Measurements from ENCODE around the gene ACER2.
"Not testable (repeated sequence)": the region's sequence is repeated elsewhere in the genome, so short reads cannot be mapped to it uniquely, and the experiment has no call there.

Gene ACER2

DNA sequence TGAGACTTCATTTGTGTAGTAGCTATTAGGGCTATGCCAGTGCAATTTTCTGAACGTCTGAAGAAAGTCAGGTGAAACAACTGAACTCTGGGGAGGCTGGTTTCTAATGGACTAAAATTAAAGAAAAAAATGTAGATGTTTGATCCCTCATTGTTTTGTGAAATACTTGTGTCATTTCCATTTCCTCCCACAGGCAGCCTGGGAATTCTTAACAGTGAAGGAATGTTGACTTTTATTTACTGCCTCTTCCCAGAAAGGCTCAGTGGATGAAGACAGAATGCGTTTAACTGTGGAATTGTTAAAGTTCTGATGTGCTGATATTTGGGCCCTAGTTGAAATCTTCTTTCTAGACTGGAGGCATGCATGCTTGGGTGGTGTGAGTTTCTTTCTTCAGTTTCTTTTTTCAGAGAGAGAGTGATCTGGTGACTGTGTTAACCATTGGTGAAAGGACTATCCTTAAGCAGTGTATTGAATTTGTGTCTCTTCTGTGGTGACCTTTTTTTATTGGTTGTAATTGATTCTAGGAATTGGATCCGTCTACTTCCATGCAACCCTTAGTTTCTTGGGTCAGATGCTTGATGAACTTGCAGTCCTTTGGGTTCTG is 15.5 kb downstream of the ACER2 start:
- no peak for TF ChIP-seq CTCF (IDR thresholded peaks at IDR 0.05; ENCODE audit: unreplicated experiment in 3 of 3)
- no peak overlapping the region for H3K4me3 Mint-ChIP-seq
- peaks cover 3% of the 10 kb centered on the region for H3K36me3 Mint-ChIP-seq (ENCODE audit: low read depth)
- H3K27me3 Mint-ChIP-seq (ENCODE audit: low read depth) = peaks cover 20% of the 10 kb centered on the region
- no peaks in the 10 kb centered on the region for H3K9me3 Mint-ChIP-seq
- H3K27ac Mint-ChIP-seq = no peak overlapping the region
- no peaks in the 10 kb centered on the region for H3K4me1 Mint-ChIP-seq

- Mint-ChIP-seq H3K27ac (peak overlapping the region in 1 of 3 experiments; percentile 18), H3K4me1 (peaks cover 21% of the 10 kb centered on the region), H3K27me3 (ENCODE audit: low read depth) (peaks cover 17% of the 10 kb centered on the region), H3K9me3 (no peaks in the 10 kb centered on the region), H3K36me3 (ENCODE audit: low read depth) (peaks cover 13% of the 10 kb centered on the region), H3K4me3 (no peak overlapping the region)
- TF ChIP-seq CTCF (IDR thresholded peaks at IDR 0.05; ENCODE audit: unreplicated experiment in 3 of 3) = no peak
Observed at GRCh38 chr9:19429595-19429994, 20.8 kb downstream of the ACER2 start.

- Mint-ChIP-seq H3K27me3 (ENCODE audit: low read depth) (peaks cover 23% of the 10 kb centered on the region), H3K4me1 (peaks cover 21% of the 10 kb centered on the region), H3K9me3 (no peaks in the 10 kb centered on the region), H3K27ac (peak overlapping the region in 1 of 3 experiments; percentile 27), H3K36me3 (ENCODE audit: low read depth) (peaks cover 19% of the 10 kb centered on the region), H3K4me3 (no peak overlapping the region)
- TF ChIP-seq CTCF (IDR thresholded peaks at IDR 0.05; ENCODE audit: unreplicated experiment in 3 of 3) = no peak
Observed at GRCh38 chr9:19430201-19430760, 21.5 kb downstream of the ACER2 start.

DNA sequence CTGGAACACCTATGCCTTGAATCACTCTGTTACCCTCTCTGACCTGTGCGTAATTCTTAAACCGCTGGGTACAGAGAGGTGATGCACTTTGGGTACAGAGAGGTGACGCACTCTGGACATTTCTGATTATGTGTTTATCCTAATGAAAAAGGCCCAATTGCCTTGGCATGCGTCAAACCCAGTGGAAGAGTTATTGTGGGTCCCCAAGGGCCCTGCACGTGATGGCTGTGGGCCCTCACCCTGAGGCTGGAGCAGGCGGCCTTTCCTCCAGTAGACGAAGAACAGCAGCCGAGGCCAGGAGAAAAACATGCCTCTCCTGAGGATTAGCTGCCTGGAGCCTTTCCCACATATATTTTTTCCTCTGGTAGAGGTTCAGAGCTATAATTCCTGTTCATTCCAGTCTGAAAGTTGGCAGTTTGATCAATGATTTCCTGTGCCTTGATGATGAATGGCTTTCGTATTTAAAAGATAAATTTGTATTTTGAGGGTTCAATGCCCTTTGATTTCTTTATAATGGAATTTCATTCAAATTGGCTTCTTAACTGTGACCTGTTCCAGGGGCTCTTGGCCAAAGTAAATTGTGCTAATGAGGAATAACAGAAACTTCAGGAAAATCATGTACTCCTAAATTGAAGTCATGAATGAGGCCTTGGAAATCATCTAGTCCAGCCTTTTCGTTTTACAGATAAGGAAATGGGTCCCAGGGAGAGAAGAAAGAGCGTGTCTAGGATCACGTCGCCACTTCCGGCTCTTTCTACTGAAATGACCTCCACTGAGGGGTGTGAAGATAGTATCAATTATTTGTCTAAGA is 22.8 kb downstream of the ACER2 start:
- TF ChIP-seq CTCF (IDR thresholded peaks at IDR 0.05; ENCODE audit: unreplicated experiment in 3 of 3) = no peak
- H3K9me3 Mint-ChIP-seq = no peaks in the 10 kb centered on the region
- peak overlapping the region; percentile 38 to 80 (median 62) for H3K27ac Mint-ChIP-seq
- H3K36me3 Mint-ChIP-seq (ENCODE audit: low read depth) = peaks cover 20% of the 10 kb centered on the region
- H3K4me3 Mint-ChIP-seq = no peak overlapping the region
- H3K27me3 Mint-ChIP-seq (ENCODE audit: low read depth) = peaks cover 23% of the 10 kb centered on the region
- H3K4me1 Mint-ChIP-seq = peaks cover 21% of the 10 kb centered on the region

GRCh38 chr9:19432473-19432872 is 23.7 kb downstream of the ACER2 start:
- Mint-ChIP-seq H3K36me3 (ENCODE audit: low read depth) (peaks cover 20% of the 10 kb centered on the region), H3K4me3 (no peak overlapping the region), H3K27ac (no peak overlapping the region), H3K27me3 (ENCODE audit: low read depth) (peaks cover 21% of the 10 kb centered on the region), H3K4me1 (peaks cover 21% of the 10 kb centered on the region), H3K9me3 (no peaks in the 10 kb centered on the region)
- TF ChIP-seq CTCF (IDR thresholded peaks at IDR 0.05; ENCODE audit: unreplicated experiment in 3 of 3) = no peak

- not testable (repeated sequence) for H3K4me3 Mint-ChIP-seq, H3K9me3 Mint-ChIP-seq, H3K27ac Mint-ChIP-seq
- Mint-ChIP-seq H3K36me3 (ENCODE audit: low read depth) (peaks cover 21% of the 10 kb centered on the region), H3K4me1 (peaks cover 21% of the 10 kb centered on the region), H3K27me3 (ENCODE audit: low read depth) (peaks cover 13% of the 10 kb centered on the region)
Observed at GRCh38 chr9:19433729-19434128, 24.9 kb downstream of the ACER2 start.

Data from nephron (organoid).